Mesenteric fat pad (tissue), 1 donor: ENCODE results near the gene COL11A1. TPM values are rescaled to one million over a fixed set of nuclear protein-coding genes. Genes with fewer than 3 reads are reported as not detected.

ENCODE experiments used
- DNase-seq: peaks from one replicate; pipeline ENCODE4 v3.0.0-alpha.2; 2020; ENCODE audit warnings: low spot score
- total RNA-seq: library from RNA; stranded (reverse); fragmentation: NEBNext Ultra II Directional; extraction: Animal tissue kit (Norgen Biotek cat#: 25700); gene quantifications from one replicate; pipeline ENCODE4 v1.2.1, GENCODE V29; 2021
- donor health status: DM: yes; HTN: yes; CAD: no.

Gene COL11A1
- total RNA-seq, 1 donor from 2014 or later, result 0.22 TPM

DNA sequence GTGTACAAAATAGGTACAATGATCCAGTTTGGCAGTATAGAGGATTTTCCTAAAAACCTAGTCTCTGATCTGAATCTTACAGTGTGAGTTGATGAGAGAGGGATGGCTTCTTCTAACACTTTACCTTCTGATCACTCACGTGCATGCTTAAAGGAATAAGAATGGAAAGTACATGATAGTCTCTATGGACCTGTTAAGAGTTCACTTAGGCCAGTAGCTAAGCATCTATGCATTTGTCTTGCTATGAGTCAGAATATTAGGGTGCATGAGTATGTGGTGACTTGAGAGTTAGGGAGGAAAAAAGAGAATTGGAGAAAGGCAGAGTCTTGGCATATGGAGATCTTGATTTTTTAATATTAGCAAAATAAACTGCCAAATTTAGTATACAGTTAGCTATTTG lies 206.3 kb downstream of the COL11A1 start:
- DNase-seq, result no peak

DNA sequence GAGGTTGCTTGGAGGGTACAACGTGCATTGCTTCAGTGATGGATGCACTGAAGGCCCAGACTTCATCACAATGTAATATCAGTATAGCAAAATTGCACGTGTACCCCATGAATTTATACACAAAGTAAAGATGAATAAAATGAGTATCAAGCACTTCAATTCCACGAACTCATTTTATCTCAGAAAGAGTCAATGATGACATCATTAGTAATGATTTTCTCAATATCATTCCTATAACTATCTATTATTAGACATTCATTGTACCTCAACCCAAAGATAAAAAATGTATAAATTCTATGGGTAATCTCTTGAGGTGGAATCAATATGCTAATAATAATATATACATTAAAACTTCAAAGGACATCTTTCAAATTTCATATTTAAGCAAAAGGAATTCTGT lies 208.4 kb downstream of the COL11A1 start:
- DNase-seq, result no peak

DNA sequence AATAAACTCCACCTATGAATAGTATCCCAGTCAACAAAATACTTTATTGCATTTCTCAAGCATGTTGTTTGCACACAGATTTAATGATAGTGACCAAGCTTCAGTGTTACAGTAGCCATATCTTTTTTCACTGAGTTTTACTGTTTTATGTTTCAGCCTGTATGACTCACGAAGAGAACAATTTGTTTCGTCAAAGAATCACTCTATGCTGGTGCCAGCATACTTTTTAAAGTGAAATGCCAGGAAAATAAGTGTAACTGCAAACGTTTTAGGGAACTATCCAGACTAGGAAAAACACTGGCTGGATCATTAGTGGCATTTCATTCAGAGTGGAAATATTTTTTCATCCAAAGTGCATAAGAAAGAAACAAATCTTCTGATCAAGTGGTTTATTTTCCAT lies 210.8 kb downstream of the COL11A1 start:
- DNase-seq, result no peak

DNA sequence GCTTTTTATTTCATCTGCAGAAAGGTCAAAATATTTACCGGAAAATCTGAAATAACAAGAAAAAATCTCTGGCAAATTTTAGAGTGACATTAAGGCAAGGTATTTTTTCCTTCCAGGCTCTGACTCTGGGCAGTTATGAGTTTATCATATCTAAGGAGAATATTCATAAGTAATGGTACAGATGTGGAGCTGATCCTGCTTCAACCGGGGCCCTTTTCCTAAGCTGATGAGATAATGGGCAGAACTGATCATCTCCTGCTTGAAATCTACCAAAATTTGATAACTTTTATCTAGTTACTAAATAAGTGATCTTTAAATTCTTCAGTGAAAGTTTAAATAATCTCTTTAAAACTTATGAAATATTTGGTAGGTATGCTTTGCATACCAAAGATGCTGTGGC lies 211.6 kb downstream of the COL11A1 start:
- no peak for DNase-seq

DNA sequence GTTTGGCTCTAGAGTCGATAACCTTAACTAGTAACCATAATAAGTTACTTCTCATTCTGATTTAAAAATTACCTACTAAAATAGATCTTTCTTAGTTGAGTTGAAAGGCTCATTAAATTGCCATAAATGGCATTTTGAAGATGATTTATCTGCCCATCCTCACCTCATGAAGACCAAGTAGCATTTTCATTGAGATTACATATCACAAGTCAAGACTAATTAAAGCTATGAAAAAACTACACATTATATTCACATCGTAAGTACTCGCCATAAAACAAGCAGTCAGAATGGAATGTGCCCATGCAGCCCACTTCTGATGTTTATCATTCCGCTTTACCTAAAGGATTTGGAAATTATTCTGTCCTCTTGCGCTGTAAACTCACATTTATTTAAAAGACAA lies 212.0 kb downstream of the COL11A1 start:
- no peak for DNase-seq

DNA sequence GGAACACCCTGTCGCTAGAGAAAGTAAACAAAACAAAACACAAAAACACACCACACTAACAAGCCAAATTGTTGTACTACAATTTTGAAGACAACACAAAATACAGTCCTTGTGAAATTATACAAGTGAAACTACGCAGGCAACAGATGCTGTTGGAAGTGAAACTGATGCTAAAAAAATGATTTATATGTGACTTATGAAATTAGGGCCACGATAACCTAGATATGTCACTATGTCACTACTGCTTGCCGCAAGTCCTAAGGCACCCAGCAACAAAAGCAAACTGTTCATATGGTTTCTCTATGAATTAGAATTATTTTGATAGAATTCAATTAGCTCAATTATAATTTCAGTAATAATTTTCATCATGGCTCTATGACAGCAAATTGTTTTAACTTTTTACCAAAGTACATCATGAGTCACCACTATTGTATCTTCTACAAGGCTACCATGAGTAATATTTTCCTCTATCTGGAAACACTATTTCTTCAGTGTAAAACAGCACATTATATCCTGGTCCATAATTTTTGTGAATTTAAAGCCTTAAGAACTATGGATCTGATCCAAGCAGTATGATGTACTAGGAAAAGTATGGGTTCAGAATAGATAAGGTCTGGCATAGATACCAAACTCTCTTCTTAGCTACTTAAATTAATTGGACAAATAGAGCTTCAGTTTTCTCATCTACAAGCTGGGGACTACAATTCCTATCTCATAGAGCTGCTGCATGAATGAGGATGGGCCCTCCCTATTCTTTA lies 216.3 kb downstream of the COL11A1 start:
- DNase-seq, result no peak

DNA sequence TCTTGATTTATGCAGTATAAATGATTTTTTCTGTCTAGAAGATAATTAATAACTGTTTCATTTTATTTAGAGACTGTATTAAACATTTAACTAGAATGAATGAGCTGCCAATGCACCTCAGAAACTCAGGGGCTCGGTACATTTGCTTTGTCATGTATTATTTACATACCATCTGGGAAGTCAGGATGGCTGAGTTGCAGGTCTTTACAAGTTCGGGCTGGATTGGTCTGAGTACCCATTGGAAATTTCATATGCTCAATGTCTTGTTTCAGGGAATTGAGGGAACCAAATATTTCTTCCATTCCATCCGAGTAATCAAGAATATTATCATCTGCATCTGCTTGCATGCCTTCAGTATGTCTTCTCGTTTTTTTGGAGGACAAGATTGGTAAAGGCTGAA lies 221.7 kb downstream of the COL11A1 start:
- no peak for DNase-seq

DNA sequence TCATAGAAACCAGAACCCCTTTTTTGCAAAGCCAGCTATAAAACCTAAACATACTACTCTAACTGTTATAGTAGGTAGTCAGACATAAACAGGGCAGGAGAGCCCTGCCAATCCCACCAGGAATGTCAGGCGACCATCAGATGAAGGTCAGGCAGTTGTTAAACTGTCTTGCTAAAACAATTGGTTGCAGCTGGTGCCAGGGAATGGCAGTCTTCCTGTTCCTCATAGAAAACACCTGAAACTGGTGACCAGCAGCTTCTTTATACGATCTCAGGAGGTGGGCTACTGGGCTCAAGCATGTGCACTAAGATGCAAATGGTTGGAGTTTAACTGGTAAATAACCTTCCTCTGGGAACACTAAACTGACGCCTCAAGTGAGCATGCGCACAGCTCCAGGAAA lies 224.1 kb downstream of the COL11A1 start:
- no peak for DNase-seq

DNA sequence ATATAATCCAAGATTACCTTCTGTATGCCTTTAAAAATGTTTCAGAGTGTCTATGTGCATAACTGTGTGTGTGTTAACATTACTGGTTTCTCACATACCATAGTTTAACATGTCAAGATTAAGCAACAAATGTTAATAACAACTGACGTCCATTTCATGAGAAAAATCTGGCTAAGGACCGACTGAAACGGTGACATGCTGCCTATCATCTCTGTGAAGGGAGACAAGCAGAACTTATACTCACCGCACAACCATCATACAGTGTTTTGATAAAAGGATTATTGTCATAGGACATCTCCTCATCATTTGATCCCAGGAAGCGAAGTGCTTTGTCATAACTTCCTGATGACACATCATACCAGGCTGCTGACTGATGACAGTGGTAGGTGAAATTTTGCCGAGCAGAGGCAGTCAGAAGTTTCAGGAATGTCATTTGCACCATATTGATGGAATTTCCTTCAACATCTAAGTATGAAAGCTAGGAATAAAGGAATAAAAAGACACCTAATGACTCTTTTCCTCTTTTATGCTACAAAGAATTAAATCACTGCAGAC lies 228.8 kb downstream of the COL11A1 start:
- DNase-seq, result no peak

DNA sequence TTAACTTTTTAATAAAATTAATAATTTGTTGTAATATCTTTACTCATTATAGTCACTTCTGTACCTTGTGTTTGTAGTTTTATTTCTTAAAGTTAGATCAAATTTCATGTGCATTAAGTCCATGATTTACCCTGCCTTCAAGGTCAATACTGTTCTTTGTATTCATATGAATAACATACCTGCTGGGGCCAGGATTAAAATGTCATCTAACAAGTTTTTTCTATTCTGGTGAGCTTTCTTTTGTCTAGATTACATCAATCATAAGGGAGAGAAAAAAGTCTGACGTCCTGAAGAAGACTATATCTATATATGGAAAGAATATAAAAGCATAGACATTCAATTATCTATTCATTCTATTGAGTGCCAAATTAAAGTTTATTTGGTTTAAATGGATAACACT lies 232.6 kb downstream of the COL11A1 start:
- no peak for DNase-seq

DNA sequence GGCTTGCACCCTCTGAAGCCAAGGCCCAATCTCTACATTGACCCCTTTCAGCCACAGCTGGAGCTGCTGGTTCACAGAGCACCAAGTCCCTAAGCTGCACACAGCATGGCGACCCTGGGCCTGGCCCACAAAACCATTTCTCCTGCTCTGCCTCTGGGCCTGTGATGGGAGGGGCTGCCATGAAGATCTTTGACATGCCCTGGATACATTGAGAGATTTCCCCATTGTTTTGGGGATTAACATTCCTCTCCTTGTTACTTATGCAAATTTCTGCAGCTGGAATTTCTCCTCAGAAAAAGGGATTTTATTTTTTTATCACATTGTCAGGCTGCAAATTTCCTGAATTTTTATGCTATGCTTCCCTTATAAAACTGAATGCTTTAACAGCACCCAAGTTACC lies 235.8 kb downstream of the COL11A1 start:
- DNase-seq, result no peak

DNA sequence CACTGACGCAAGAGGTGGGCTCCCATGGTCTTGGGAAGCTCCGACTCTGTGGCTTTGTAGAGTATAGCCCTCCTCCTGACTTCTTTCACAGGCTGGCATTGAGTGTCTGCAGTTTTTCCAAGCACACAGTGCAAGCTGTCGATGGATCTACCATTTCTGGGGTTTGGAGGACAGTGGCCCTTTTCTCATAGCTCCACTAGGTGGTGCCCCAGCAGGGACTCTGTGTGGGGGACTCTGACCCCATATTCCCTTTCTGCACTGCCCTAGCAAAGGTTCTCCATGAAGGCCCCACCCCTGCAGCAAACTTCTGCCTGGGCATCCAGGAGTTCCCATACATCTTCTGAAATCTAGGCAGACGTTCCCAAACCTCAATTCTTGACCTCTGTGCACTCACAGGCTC lies 236.2 kb downstream of the COL11A1 start:
- no peak for DNase-seq

DNA sequence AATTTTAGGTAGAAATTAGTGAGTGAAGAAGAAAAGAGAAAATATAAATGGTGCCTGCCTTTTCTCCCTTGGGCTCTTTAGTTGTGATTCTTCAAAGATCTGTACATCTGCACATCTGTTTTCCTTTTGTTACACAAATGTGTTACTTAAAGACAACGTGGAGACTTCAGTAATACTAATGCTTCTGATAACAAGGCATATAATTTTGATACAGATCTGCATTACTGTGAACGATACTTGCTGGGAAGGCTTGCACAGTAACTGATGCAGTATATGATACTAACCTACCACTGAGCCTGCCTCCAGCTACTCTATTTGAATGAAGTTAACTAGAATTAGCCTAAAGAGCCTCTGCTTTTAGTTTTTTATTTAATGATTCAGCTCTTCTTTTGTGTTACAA lies 244.6 kb downstream of the COL11A1 start:
- no peak for DNase-seq

DNA sequence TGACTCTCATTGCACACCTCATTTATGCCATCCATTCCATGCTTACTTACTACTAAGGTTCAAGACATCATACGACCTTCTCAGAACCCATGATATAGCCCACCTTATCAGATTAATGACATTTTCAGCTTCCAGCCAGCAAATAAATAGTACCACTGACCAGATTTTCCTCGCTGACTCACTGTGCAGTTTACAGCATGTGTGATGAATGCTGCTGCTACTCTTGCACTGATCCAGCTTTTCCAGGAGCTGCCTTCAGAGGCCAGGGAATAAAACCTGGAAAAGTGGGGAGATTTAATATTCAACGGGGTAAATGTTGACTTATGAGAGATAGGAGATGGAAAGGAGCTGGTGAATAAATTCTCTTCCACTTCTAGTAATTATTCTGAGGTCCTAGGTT lies 247.1 kb downstream of the COL11A1 start:
- DNase-seq, result no peak

DNA sequence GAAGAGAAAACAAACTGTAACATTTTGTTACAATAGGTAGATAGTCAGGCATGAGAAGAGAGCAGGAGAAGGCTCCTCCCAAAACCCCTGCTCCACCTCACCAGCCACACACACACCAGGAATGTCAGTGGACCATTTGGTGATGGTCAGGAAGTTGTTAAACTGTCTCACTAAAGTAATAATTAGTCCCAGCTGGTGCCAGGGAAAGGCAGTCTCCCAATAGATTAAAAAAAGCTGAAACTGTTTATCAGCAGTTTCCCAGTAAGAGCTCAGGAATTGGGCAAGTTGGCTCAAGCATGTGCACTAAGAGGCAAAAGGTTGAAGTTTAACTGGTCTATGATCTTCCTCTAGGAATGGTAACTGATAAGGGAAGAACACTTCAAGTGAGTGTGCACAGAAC lies 249.6 kb downstream of the COL11A1 start:
- no peak for DNase-seq

DNA sequence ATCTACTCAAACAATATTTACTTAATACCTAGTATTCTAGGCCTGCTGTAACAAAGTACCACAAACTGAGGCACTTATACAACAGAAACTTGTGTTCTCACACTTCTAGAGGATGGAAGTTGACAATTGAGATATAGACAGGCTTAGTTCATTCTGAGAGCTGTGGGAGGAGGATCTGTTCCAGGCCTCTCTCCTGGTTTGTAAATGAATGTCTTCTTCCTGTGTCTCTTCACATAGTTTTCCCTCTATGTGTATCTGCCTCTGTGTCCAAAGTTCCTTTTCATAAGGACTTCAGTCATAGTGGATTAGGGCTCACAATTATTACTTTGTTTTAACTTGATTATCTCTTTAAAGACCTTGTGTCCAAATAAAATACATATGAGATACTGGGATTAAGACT lies 251.1 kb downstream of the COL11A1 start:
- no peak for DNase-seq

DNA sequence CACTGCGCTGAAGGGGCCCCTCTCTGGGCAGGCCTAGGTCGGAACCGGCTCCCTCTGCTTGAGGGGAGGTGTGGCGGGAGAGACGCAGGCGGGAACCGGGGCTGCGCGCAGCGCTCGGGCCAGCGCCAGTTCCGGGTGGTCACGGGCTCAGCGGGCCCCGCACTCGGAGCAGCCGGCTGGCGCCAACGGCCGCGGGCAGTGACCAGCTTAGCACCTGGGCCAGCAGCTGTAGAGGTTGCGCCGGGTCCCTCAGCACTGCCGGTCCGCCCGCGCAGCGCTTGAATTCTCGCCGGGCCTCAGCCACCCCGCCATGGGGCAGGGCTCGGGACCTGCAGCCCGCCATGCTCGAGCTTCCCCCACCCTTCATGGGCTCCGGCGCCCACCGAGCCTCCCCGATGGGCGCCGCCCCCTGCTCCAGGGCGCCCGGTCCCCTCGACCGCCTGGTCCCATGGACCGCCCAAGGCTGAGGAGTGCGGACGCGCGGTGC lies 254.6 kb downstream of the COL11A1 start:
- no peak for DNase-seq

DNA sequence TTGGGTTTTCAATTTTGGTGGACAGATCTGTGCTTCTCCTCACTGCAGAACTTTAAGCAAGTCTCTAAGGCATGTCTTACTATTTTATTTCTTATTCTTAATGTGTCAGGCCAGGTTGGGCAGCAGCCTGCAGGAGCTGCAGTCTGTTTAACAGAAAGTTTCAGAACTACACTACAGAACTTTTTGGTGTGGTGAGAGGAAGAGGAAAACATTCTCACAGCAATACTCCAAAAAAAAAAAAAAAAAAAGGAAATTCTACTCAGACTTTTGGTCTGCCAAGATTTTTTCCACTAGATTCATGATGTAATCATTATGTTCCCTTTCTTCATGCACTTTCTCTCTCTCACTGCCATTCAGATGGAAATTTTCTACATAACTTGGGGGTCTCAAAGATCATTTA lies 255.2 kb downstream of the COL11A1 start:
- no peak for DNase-seq

DNA sequence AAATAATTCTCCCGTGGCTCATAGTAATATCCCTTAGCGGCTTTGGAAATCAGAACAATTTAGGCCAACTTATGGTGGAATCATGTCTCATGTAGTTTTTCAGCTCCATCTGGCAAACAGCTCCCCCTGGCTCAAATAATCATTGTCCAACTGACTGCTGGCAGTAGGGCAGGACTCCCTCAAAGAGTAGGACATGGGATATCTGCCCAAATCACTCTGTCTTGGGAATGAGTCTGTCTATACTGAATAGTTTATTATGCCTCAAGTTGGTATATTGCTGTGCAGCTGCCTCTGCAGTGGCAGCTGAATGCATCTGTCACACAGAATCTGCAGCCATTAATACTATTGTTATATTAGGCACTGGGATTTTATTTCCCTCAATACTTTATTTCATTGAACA lies 255.7 kb downstream of the COL11A1 start:
- DNase-seq, result no peak

DNA sequence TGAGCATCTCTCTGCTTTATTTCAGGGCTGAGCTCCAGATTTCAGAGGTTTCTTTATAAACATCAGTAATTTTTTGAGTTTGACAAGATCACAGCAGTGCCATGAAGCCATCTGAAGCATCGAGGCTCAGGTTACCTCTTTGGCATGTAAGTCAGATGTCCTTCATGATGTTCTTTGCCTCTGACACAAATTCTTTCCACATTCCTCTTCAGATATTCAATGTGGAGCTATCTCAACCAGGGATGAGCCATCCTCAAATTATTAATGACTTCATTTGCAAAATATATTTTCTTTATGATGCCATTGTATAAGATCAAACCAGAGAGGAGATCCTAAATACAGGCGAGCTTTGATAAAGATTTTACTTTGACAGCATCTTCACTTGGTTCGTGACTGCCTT lies 256.7 kb downstream of the COL11A1 start:
- no peak for DNase-seq

DNA sequence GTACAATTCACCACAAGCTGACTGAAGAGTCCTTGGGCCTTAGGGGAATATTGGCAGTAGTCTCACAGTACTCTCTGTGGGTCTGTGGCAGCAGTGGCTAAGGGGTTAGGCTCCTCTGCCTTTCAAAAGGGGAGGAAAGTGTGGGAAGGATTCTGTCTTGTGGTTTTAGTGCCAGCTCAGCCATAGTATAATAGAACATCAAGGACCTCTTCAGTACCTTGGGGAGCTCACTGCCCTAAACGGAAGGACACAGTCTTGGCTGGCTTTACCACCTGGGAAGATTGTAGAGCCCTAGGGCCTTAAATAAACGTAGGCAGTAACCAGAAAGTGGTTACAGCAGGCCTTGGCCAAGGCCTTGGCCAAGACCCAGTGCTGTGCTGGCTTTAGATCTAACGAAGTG lies 265.7 kb downstream of the COL11A1 start:
- DNase-seq, result no peak

DNA sequence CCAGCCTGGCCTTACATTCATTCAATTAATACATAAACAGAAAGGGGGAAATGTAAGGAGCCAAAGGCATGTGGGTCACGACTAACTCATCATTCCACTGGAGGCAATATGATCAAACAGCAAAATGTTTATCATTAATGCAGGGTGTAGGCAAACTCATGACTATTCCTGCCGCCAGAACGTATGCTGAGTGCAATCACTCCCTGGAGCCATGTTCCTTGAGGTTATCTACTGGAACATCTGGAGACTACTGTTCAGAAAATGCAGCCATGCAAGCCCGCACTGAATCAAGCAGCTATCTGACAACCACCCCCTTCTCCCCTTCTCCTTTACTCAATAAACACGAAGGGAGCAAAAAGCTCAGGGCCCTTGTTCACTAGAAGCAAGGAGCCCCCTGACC lies 267.6 kb downstream of the COL11A1 start:
- no peak for DNase-seq

DNA sequence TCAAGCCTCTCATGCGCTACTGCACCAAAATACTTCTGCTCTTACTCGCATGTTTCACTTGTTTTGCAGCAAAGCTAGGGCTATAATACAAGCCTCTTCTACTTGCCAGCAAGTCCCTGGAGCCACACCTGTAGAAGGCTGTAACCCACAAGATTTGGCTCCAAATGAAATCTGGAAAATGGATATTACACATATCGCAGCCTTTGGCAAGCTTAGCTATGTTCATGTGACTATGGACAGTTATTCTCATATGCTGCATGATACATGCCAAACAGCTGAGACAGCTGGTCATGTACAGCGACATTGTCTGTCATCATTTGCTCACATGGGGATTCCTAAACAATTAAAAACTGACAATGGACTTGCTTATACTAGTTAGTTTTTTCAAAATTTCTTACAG lies 270.3 kb downstream of the COL11A1 start:
- no peak for DNase-seq
